Natural killer cell (primary cell): ENCODE data around the gene ASXL2. TPM values are rescaled to one million over a fixed set of nuclear protein-coding genes. Genes with fewer than 3 reads are reported as not detected.

Experiments used
- ATAC-seq, 3 donors: fragments of 150-1000 bp in 2 of 3; fragments of 200-7000 bp in 1 of 3; cut with Tn5 transposase; 1 replicate in 1 of 3; 2 replicates in 2 of 3; pipeline ENCODE4 v1.10.0; 2021; ENCODE audit warnings: mild to moderate bottlenecking in 2 of 3, moderate library complexity in 2 of 3
- DNase-seq, 2 donors: peaks; one replicate each; pipeline versions ENCODE4 v3.0.0 to v3.0.0-alpha.2; 2013 to 2021; ENCODE audit warnings: mixed read lengths in 1 of 2
- H3K27ac ChIP-seq: one replicate; pipeline ENCODE4 v1.5.1; 2013; ENCODE audit warnings: mild to moderate bottlenecking, low read length
- H3K27me3 ChIP-seq: one replicate; pipeline ENCODE4 v1.6.1; 2013; ENCODE audit warnings: low read length; ENCODE audit not compliant: control insufficient read depth, insufficient read depth
- H3K36me3 ChIP-seq: one replicate; pipeline ENCODE4 v1.6.1; 2013; ENCODE audit warnings: low read length; ENCODE audit not compliant: control insufficient read depth, insufficient read depth
- H3K4me1 ChIP-seq: one replicate; pipeline ENCODE4 v1.6.1; 2013; ENCODE audit warnings: low read length; ENCODE audit not compliant: control insufficient read depth, insufficient read depth
- H3K4me3 ChIP-seq: one replicate; pipeline ENCODE4 v1.5.1; 2013; ENCODE audit warnings: low read length
- H3K9me3 ChIP-seq: one replicate; pipeline ENCODE4 v1.6.1; 2013; ENCODE audit warnings: low read length; ENCODE audit not compliant: control insufficient read depth, insufficient read depth
- H3K27ac Mint-ChIP-seq, 2 donors: one replicate each; pipeline ENCODE4 v1.8.0; 2022; ENCODE audit warnings: mild to moderate bottlenecking in 2 of 2, mixed read lengths in 2 of 2, moderate library complexity in 1 of 2
- H3K27me3 Mint-ChIP-seq, 2 donors: one replicate each; pipeline ENCODE4 v1.8.0; 2022; ENCODE audit warnings: low read depth in 2 of 2, mixed read lengths in 2 of 2
- H3K36me3 Mint-ChIP-seq: one replicate; pipeline ENCODE4 v1.8.0; 2022; ENCODE audit warnings: mixed read lengths
- H3K4me1 Mint-ChIP-seq, 2 donors: one replicate each; pipeline ENCODE4 v1.8.0; 2022; ENCODE audit warnings: mixed read lengths in 2 of 2
- H3K4me3 Mint-ChIP-seq: one replicate; pipeline ENCODE4 v1.8.0; 2022; ENCODE audit warnings: mild to moderate bottlenecking, moderate library complexity, mixed read lengths
- H3K9me3 Mint-ChIP-seq, 2 donors: one replicate each; pipeline ENCODE4 v1.8.0; 2022; ENCODE audit warnings: mixed read lengths in 2 of 2
- CTCF ChIP-seq: fragments of 200-600 bp; IDR thresholded peaks from one replicate; pipeline ENCODE4 v1.8.0; 2022; ENCODE audit warnings: antibody characterized with exemption
- WGBS: methylation state at CpG from one replicate; pipeline ENCODE4 v1.1.7; 2013; ENCODE audit warnings: missing lambda C conversion rate; ENCODE audit not compliant: insufficient coverage; 5-methylcytosine and 5-hydroxymethylcytosine counted together
- intact Hi-C: fragments of 100-400 bp; cut with micrococcal nuclease; formaldehyde crosslinking; loops from one replicate; pipeline ENCODE4 v1.14.2; 2022
- total RNA-seq, 4 donors: library from RNA; stranded (reverse); fragments of 120-200 nt in 1 of 4; gene quantifications; one replicate each; pipeline versions ENCODE4 v1.2.3 to v1.2.4, GENCODE V29; 2013 to 2022

ASXL2 gene
- total RNA-seq, 3 donors from 2014 or later (not counting 1 experiment from before 2014, with no cell fraction given) = 27.7 to 32.6 (median 27.8) TPM

- no peaks in the 10 kb centered on the region for H3K36me3 Mint-ChIP-seq
- H3K4me3 Mint-ChIP-seq = no peak overlapping the region
- intact Hi-C loops = no loop called here
- H3K9me3 Mint-ChIP-seq = no peaks in the 10 kb centered on the region
- no peak for ATAC-seq
- WGBS = 90% methylated on average over 7 of the region's 7 CpGs
- H3K9me3 ChIP-seq = no peaks in the 10 kb centered on the region
- H3K4me3 ChIP-seq = no peak overlapping the region
- no peak for DNase-seq
- H3K27ac Mint-ChIP-seq = no peak overlapping the region
- H3K27me3 ChIP-seq = no peaks in the 10 kb centered on the region
- H3K27ac ChIP-seq = no peak overlapping the region
- H3K27me3 Mint-ChIP-seq = no peaks in the 10 kb centered on the region
- TF ChIP-seq CTCF = no peak
- no peaks in the 10 kb centered on the region for H3K4me1 ChIP-seq
- H3K36me3 ChIP-seq = peaks cover 15% of the 10 kb centered on the region
- peaks cover 0 to 13% of the 10 kb centered on the region in 2 donors for H3K4me1 Mint-ChIP-seq
Observed at GRCh38 chr2:25845843-25846505, 32.3 kb downstream of the ASXL2 start.

GRCh38 chr2:25844089-25844488 lies 34.2 kb downstream of the ASXL2 start:
- Histone ChIP-seq H3K36me3 (peaks cover 20% of the 10 kb centered on the region), H3K27ac (no peak overlapping the region), H3K4me3 (no peak overlapping the region), H3K9me3 (no peaks in the 10 kb centered on the region), H3K4me1 (no peaks in the 10 kb centered on the region), H3K27me3 (no peaks in the 10 kb centered on the region)
- Mint-ChIP-seq H3K4me3 (no peak overlapping the region), H3K9me3 (no peaks in the 10 kb centered on the region), H3K4me1 (peaks cover 0 to 7% of the 10 kb centered on the region in 2 donors), H3K27ac (no peak overlapping the region), H3K27me3 (no peaks in the 10 kb centered on the region), H3K36me3 (no peaks in the 10 kb centered on the region)
- WGBS = 100% methylated on average over 1 of the region's 1 CpG
- DNase-seq (no peak), ATAC-seq (no peak)
- intact Hi-C loops = no loop called here
- no peak for TF ChIP-seq CTCF

GRCh38 chr2:25842155-25842554 lies 36.1 kb downstream of the ASXL2 start:
- no peak overlapping the region for H3K27ac Mint-ChIP-seq
- no peak for ATAC-seq
- 100% methylated on average over 1 of the region's 1 CpG for WGBS

More at GRCh38 chr2:25842155-25842554, 36.1 kb downstream of the ASXL2 start:
- Mint-ChIP-seq H3K9me3 (no peaks in the 10 kb centered on the region), H3K27me3 (no peaks in the 10 kb centered on the region), H3K4me1 (peaks cover 10 to 11% of the 10 kb centered on the region in 2 donors), H3K36me3 (no peaks in the 10 kb centered on the region), H3K4me3 (no peak overlapping the region)
- TF ChIP-seq CTCF = no peak
- no peak for DNase-seq
- Histone ChIP-seq H3K36me3 (peaks cover 20% of the 10 kb centered on the region), H3K27ac (no peak overlapping the region), H3K4me1 (no peaks in the 10 kb centered on the region), H3K27me3 (no peaks in the 10 kb centered on the region), H3K9me3 (no peaks in the 10 kb centered on the region), H3K4me3 (no peak overlapping the region)
- intact Hi-C loops = no loop called here
